ENCODE data around the gene TFDP1.

TFDP1 gene

GRCh38 chr13:113599391-113599790, 14.8 kb downstream of the TFDP1 start:
- DNase-seq: no peak

DNA sequence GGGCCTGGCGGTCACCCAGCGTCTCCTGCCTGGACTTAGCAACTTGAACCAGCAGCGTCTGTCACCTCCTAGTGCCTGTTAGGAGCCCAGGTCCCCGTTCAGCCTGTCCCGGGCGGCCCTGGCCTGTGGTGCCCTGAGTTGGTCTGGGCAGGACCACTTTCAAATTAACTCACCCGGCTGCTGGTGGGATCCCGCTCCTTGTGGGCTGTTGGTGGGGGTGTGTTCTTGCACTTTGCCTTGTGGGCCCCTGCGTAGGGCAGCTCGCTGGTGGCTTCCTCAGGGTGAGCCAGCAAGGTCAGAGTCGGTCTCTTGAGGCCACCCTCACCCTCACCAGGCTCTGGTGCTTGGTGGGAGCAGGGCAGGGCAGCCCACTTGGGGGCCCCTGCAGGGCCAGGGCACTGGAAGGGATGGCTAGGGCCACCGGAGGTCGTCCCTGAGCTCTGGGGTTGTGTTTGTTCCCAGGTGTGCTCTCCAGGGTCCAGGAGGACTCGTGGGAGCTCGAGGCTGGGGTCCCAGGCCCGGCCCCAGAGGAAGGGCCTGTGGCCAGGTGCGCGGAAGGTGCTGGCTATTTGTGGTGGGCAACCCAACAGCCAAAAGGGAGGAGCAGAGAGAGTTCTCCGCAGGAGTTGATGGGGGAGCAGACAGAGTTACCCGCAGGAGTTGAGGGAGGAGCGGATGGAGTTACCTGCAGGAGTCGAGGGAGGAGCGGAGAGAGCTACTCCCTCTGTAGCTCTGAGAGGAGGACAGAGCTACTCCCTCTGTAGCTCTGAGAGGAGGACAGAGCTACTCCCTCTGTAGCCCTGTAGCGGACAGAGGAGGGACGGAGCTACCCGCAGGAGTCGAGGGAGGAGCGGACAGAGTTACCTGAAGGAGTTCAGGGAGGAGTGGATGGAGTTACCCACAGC, 16.9 kb downstream of the TFDP1 start:
- no peak for DNase-seq

GRCh38 chr13:113602291-113602988, 17.9 kb downstream of the TFDP1 start:
- no peak for DNase-seq

DNA sequence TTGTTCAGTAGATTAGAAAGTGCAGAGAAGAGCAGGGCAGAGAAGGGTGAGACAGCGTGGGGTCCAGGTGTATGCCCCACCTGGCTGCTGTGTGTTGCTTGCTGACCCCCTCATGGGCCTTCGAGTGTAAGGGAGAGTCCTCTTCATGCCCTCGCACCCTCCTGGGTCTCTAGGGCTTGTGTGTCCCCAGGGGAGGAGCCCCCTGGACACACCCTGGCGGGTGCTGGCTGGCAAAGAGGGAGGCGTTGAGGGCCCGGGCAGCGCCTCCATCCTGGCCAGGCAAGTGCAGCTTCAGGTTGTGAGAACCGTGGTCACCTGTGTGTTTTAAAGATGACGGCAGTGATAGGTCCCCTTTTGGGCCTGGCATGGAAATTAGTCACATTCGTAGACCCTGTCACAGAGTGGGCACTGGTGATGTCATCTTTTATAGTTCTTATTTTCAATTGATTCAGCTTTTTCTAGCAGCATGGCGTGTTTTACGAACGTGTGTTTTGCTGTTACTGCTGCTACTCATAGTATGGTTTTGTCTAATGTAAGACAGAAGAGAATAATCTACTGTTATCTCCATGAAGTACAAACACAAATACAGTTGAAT, 18.7 kb downstream of the TFDP1 start:
- no peak for DNase-seq

DNA sequence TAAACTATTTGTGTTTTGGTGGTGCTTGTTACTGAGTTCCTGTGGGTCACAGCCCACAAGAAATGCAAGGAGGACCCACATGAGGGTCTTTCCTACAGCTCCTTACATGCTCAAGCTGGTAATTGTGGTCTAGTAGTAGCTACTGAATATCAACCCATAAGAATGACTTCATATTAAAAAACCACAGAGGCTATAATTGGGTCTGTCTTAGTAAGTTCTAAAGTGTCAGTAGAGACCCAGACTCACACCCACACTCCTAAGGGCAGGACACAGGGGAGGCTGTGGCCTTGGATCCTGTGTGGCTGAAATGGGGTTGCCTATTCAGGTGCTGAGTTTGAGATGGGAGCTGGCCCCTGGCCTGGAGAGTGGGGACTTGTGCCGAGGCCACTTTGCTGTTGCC, 19.6 kb downstream of the TFDP1 start:
- DNase-seq: no peak

DNA sequence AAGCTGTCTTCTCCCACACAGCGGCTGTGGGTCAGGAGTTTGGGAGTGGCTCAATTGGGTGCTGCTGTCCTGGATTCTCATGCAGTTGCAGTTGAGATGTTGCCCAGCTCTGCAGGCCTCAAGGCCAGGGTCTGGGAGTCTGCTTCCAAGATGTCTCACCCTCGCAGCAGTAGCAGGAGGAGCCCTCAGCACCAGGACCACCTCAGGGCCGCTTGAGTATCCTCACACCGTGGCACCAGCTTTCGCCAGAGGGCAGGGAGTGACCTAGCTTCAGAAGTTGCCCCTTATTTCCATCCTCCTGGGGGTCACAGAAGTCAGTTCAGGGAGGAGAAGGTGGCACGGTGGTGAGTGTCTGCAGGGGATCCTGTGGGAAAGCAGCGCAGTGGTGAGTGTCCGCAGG, 20.9 kb downstream of the TFDP1 start:
- DNase-seq: no peak

DNA sequence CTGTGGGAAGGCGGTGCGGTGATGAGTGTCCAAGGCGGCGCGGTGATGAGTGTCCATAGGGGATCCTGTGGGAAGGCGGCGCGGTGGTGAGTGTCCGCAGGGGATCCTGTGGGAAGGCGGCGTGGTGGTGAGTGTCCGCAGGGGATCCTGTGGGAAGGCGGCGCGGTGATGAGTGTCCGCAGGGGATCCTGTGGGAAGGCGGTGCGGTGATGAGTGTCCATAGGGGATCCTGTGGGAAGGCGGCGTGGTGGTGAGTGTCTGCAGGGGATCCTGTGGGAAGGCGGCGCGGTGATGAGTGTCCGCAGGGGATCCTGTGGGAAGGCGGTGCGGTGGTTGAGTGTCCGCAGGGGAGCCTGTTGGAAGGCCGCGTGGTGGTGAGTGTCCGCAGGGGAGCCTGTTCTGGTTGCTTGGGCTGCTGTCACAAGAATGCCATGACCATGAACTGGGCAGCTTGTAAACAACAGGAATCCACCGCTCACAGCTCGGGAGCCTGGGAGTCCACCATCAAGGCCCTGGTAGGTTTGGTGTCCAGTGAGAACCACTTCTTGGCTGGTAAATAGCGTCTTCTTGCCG, 21.4 kb downstream of the TFDP1 start:
- no peak for DNase-seq

DNA sequence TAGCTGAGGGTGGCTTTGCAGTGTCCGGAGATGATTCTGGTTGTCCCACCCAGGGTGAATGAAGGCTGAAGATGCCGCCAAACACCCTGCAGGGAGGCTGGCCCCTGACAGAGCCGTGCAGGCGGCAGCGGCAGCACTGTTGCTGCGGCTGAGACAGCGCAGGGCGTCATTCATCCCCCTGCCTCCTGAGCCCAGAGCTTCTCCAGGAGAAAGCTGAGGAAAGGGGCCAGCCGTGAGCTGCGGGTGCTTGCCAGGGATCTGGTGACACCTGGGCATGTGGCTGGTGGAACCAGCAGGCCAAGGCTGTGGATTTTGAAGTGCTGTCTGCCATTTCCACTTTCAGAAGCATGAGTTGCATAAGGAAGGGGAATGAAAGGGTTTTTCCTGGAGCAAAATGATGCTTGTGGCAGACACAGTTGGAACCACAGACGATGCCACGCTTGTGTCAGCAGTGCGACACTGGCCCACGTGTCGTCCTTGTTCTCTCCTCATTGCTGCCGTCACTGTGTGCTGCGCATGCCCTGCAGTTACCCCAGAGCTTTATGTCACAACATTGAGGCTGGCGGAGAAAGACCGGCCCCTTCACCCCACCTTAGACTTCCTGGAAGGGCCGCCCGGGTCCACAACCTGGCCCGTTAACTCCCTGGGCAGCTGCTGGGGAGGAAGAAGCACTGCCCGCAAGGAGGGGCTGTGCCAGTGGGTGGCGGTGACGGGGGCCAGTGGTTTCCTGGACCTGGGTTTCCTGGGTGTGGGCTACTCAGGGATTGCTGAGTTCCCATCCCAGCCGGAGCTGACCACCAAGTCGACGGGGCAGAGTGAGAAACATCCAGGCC, 22.7 kb downstream of the TFDP1 start:
- DNase-seq: no peak

DNA sequence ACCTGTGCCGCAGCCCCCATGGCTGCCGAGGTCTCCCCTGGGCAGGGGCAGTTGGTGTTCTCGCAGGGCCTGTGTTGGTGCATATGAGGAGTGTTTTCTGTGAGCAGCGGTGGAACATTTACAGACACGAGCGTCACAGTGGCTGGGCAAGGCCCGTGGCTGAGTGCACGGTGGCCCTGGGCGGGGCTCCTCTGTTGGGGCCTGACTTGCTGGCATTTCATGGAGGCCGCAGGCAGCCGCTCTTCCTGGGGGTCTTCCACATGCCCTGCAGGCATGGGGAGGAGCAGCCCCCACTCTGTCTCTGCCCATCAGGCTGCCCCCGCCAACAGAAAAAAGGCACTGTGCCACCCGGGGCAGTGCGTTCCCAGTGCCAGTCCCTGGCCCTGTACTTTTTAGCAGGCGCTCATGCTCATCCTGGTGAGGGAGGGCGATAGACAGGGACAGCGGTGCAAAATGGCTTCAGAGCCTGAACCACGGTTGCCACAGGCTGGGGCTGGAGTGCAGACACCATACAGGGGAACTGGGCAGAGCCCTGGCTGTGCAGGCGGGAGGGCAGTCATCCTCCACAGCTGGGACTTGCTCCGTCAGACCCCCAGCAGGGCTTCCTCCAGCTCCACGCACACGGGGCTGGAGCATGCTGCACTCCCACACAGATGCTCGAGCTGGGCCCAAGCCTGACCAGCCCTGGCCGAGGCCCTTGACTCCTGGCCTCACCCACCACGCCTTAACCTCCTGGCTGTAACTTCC, 23.5 kb downstream of the TFDP1 start:
- no peak for DNase-seq

GRCh38 chr13:113608967-113609533, 24.5 kb downstream of the TFDP1 start:
- DNase-seq: no peak

GRCh38 chr13:113609616-113610015, 25.1 kb downstream of the TFDP1 start:
- no peak for DNase-seq

DNA sequence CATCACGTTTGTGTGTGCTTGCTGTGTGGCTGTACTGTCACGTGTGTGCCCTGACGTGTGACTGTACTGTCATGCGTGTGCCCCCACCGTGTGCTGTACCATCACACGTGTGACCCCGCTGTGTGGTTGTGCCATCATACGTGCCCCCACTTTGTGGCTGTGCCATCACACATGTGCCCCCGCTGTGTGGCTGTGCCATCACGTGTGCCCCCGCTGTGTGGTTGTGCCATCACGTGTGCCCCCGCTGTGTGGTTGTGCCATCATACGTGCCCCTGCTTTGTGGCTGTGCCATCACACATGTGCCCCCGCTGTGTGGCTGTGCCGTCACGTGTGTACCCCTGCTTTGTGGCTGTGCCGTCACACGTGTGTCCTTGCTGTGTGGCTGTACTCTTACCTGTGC, 25.7 kb downstream of the TFDP1 start:
- DNase-seq: no peak

GRCh38 chr13:113611996-113612395, 27.4 kb downstream of the TFDP1 start:
- no peak for DNase-seq

DNA sequence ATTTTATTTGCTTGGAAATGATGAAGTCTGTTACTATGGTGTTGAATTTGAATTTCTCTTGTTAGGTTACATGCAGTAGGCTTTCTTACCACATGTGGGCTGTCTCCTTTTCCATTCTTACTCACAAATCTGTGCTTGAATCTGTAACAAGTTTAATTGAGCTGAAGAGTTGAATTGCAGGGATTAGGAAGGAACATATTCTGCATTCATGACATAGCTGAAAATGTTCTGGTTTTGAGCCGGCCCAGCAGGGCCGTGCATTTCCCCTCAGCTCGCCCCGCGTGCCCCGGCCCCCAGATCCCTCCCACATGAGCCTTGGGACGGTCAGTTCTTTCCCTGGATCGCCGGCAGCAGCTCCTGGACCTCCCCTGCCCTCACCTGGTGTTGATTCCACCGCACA, 28.1 kb downstream of the TFDP1 start:
- no peak for DNase-seq

GRCh38 chr13:113613789-113614379, 29.3 kb downstream of the TFDP1 start:
- no peak for DNase-seq

DNA sequence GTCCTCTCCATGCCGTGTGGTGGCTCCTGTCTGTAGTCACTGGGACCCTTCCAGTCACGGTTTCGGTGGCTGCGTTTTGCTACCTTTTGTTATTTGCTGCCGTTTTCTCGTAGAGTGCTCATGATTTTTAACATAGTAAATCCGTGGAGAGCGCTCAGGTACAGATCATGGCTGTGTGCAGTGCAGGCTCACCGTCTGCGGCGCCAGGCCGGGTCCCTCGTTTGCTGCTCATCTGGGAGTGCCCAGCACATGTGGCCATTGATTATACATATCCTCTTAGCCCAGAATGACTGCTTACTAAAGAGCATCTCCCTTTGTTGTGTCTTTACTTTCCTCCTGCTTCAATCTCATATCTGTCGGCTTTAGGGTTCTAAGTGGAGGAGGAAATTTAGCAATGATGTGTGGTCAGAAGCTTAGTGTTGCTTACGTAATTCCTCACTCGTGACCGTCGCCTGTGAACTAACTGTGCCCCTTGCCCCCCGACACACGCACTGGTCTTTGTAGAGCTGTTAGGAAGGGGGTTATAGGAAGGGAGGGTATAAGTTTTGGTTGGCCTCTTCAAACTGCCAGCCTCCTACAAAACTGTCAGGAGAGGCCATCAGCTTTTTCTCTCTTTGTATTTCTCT, 31.8 kb downstream of the TFDP1 start:
- DNase-seq: no peak

DNA sequence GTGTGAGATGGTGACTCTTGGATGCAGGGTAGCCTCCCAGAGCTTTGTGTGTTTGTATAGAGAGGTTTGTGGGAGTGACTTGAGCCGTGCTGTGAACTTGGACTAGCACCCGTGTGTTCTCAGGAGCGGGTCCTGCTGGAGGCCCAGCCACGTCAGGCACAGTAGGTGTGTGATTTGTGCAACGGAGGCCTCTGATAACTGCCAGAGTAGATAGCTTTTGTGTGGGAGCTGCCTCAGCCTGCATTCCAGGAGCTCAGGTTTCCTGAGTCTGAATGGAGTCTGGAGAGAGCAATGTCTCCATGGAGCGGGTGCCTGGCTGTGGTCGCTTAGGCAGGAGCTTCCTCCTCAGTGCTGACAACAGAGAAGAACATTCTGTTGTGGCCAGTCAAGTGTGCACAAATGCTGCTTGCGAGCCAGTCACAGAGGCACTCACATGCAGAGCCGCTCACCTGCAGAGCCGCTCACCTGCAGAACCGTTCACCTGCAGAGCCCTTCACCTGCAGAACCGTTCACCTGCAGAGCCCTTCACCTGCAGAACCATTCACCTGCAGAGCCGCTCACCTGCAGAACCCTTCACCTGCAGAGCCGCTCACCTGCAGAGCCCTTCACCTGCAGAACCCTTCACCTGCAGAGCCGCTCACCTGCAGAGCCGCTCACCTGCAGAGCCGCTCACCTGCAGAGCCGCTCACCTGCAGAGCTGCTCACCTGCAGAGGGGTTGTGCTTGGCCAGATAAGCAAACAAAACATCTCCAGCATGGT, 32.6 kb downstream of the TFDP1 start:
- DNase-seq: no peak

GRCh38 chr13:113617961-113618360, 33.4 kb downstream of the TFDP1 start:
- DNase-seq: no peak

- DNase-seq: no peak
These were observed 33.9 kb downstream of the TFDP1 start for GRCh38 chr13:113618455-113618854.

All from EL (cell line).